GM21515 (cell line): ENCODE results near the gene TUFM.

ENCODE experiments used
- ATAC-seq: cut with Tn5 transposase; IDR thresholded peaks from one replicate; pipeline ENCODE4 v1.9.1; 2021; ENCODE audit not compliant: unreplicated experiment

The TUFM gene

GRCh38 chr16:28802235-28803019 lies 43.7 kb downstream of the TUFM start:
- peak; percentile 70 for ATAC-seq
